Kidney tubule cell (primary cell): ENCODE measurements around the gene ZNF426.

Source experiments
- DNase-seq: peaks from one replicate; pipeline ENCODE4 v3.0.0-alpha.2; 2018; ENCODE audit warnings: low spot score

Gene ZNF426

GRCh38 chr19:9494096-9494495 lies 44.3 kb downstream of the ZNF426 start:
- DNase-seq: no peak

GRCh38 chr19:9487016-9487415 lies 51.4 kb downstream of the ZNF426 start:
- DNase-seq: no peak

GRCh38 chr19:9485140-9485539 lies 53.3 kb downstream of the ZNF426 start:
- no peak for DNase-seq

- peak; percentile 3 for DNase-seq
Measured at GRCh38 chr19:9474975-9475374, 63.5 kb downstream of the ZNF426 start.
